Esophagus muscularis mucosa (tissue), 4 donors: ENCODE measurements around the gene PIP5K1B. TPM values are rescaled to one million over a fixed set of nuclear protein-coding genes. Genes with fewer than 3 reads are reported as not detected.

Experiments
- DNase-seq: peaks from one replicate; pipeline ENCODE4 v3.0.0-alpha.2; 2017; ENCODE audit errors: extremely low spot score
- H3K27ac ChIP-seq, 4 donors: fragments of 200-600 bp; sonication (generic); replicated peaks in 1 of 4; 1 replicate in 3 of 4; 2 replicates in 1 of 4; pipeline ENCODE4 v1.5.1; 2016 to 2019; ENCODE audit warnings: mild to moderate bottlenecking in 1 of 4
- H3K27me3 ChIP-seq, 4 donors: fragments of 200-600 bp; sonication (generic); one replicate each; pipeline versions ENCODE4 v1.5.1 to v1.6.0; 2016 to 2019
- H3K36me3 ChIP-seq, 4 donors: fragments of 200-600 bp; sonication (generic); one replicate each; pipeline ENCODE4 v1.5.1; 2016 to 2019
- H3K4me1 ChIP-seq, 4 donors: fragments of 200-600 bp; sonication (generic); one replicate each; pipeline ENCODE4 v1.5.1; 2016 to 2019
- H3K4me3 ChIP-seq, 4 donors: fragments of 200-600 bp; sonication (generic); 1 replicate in 2 of 4; 2 replicates in 2 of 4; pipeline ENCODE4 v1.5.1; 2016 to 2019; ENCODE audit warnings: mild to moderate bottlenecking in 4 of 4, moderate library complexity in 1 of 4
- H3K9me3 ChIP-seq, 4 donors: fragments of 200-600 bp; sonication (generic); 1 replicate in 3 of 4; 2 replicates in 1 of 4; pipeline ENCODE4 v1.5.1; 2016 to 2019
- EP300 ChIP-seq: sonication (generic); formaldehyde crosslinking; IDR thresholded peaks from one replicate; pipeline ENCODE4 v1.6.1; 2017; ENCODE audit warnings: antibody characterized with exemption
- POLR2A ChIP-seq: fragments of 450-650 bp; IDR thresholded peaks from one replicate; pipeline ENCODE4 v1.6.1; 2017; ENCODE audit warnings: antibody characterized with exemption, moderate library complexity, mild to moderate bottlenecking, low read depth
- POLR2AphosphoS5 ChIP-seq, 2 donors: sonication (generic); formaldehyde crosslinking; IDR thresholded peaks; one replicate each; pipeline ENCODE4 v1.6.1; 2017; ENCODE audit warnings: antibody characterized with exemption in 2 of 2
- WGBS: methylation state at CpG from one replicate; pipeline ENCODE4 v1.1.5; 2018; 5-methylcytosine and 5-hydroxymethylcytosine counted together
- intact Hi-C: fragments of 100-400 bp; cut with DNase I; formaldehyde crosslinking; loops from one replicate; pipeline ENCODE4 v1.15.1; 2023
- total RNA-seq, 4 donors: library from RNA; depleted of rRNA; stranded (reverse); fragments of >200 nt; gene quantifications; one replicate each; pipeline versions ENCODE4 v1.1.0 to v1.2.1, GENCODE V29; 2016
- TF ChIP-seq, protein P1 (sequence below), 3 experiments: fragments of 200-600 bp in 2 of 3; fragments of 450-650 bp in 1 of 3; sonication (generic) in 2 of 3; IDR thresholded peaks; one replicate each; pipeline ENCODE4 v1.5.1; 2017 to 2019; ENCODE audit warnings: antibody characterized with exemption in 3 of 3, mild to moderate bottlenecking in 2 of 3, moderate library complexity in 1 of 3

Gene PIP5K1B
- total RNA-seq, 4 donors from 2014 or later: 0.42 to 1.7 (median 1.2) TPM

DNA sequence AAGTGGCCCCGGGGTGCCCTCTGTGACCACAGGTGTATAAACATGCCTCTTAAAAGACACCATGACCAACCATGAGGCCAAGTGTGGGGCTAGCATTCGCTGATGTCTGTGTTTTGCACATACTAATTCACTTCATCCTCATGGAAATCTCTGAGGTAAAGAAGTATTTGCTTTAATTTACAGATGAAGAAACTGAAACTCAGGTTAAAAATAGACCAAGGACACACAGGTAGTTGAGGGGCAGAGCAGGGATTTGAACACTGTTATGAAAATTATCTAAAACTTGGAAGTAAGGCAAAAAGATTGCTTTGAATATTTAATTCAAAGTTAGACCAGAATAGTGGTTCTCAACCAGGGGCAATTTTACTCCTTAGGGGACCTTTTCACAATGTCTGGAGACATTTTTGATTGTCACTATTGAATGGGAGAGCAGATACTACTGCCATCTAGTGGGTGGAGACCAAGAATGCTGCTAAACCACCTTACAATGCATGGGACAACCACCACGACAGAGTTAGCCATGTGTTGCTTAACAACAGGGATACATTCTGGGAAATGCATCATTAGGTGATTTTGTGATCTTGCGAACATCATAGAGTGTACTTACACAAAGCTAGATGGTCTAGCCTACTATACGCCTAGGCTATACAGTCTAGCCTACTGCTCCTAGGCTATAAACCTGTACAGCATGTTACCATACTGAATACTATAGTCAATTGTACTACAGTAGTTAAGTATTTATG is 322.5 kb downstream of the PIP5K1B start:
- DNase-seq: no peak
- Histone ChIP-seq H3K9me3 (no peaks in the 10 kb centered on the region), H3K27me3 (peaks cover 0 to 4% (median 0%) of the 10 kb centered on the region in 4 donors), H3K4me3 (no peak overlapping the region), H3K27ac (no peak overlapping the region), H3K36me3 (no peaks in the 10 kb centered on the region), H3K4me1 (no peaks in the 10 kb centered on the region)
- no peak for TF ChIP-seq POLR2AphosphoS5 (IDR thresholded peaks at IDR 0.05)
- no peak for TF ChIP-seq EP300
- TF ChIP-seq, protein P1, sequence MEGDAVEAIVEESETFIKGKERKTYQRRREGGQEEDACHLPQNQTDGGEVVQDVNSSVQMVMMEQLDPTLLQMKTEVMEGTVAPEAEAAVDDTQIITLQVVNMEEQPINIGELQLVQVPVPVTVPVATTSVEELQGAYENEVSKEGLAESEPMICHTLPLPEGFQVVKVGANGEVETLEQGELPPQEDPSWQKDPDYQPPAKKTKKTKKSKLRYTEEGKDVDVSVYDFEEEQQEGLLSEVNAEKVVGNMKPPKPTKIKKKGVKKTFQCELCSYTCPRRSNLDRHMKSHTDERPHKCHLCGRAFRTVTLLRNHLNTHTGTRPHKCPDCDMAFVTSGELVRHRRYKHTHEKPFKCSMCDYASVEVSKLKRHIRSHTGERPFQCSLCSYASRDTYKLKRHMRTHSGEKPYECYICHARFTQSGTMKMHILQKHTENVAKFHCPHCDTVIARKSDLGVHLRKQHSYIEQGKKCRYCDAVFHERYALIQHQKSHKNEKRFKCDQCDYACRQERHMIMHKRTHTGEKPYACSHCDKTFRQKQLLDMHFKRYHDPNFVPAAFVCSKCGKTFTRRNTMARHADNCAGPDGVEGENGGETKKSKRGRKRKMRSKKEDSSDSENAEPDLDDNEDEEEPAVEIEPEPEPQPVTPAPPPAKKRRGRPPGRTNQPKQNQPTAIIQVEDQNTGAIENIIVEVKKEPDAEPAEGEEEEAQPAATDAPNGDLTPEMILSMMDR (IDR thresholded peaks at IDR 0.05): peak; percentile 56 to 78 (median 61)
- 52% methylated on average over 5 of the region's 5 CpGs for WGBS
- intact Hi-C loops: no loop called here

DNA sequence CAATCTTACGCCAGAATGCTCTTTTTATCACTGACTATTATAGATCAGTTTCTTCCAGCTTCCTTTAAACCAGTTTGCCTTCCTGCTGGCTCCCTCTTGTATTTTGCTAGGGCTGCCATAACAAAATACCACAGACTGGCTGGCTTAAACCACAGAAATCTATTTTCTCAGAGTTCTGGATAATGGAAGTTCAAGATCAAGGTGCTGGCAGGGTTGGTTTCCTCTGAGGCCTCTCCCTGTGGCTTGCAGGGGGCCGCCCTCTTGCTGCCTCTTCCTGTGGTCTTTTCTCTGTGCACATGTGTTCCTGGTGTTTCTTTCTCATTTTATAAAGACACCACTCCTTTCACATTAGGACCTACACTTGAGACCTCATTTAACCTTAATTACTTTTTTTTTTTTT is 323.7 kb downstream of the PIP5K1B start:
- Histone ChIP-seq H3K9me3 (no peaks in the 10 kb centered on the region), H3K4me1 (no peaks in the 10 kb centered on the region), H3K27me3 (peaks cover 0 to 4% (median 0%) of the 10 kb centered on the region in 4 donors), H3K27ac (no peak overlapping the region), H3K36me3 (no peaks in the 10 kb centered on the region), H3K4me3 (no peak overlapping the region)
- TF ChIP-seq POLR2A: no peak
- TF ChIP-seq, protein P1 (IDR thresholded peaks at IDR 0.05): no peak
- TF ChIP-seq EP300: no peak
- no peak for TF ChIP-seq POLR2AphosphoS5 (IDR thresholded peaks at IDR 0.05)
- intact Hi-C loops: no loop called here
- no peak for DNase-seq
- WGBS: 86% methylated on average over 2 of the region's 2 CpGs

DNA sequence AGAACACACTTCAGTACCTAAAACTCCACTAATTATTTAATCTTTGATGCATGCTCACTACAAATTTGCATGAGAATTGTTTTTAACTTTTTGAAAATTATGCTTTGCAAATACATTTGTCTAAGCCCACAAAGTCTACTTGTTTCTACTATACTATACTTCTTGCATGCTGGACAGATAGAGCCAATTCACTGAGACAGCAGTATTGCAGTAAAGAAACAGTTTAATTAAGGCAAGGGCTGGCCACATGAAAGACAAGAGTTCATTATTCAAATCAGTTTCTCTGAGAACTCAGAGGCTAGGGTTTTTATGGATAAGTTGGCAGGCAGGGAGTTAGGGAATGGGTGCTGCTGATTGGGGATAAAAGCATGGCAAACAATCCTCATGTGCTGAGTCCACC is 324.5 kb downstream of the PIP5K1B start:
- Histone ChIP-seq H3K4me1 (no peaks in the 10 kb centered on the region), H3K27ac (no peak overlapping the region), H3K36me3 (no peaks in the 10 kb centered on the region), H3K27me3 (peaks cover 0 to 4% (median 0%) of the 10 kb centered on the region in 4 donors), H3K9me3 (no peaks in the 10 kb centered on the region), H3K4me3 (no peak overlapping the region)
- TF ChIP-seq, protein P1 (IDR thresholded peaks at IDR 0.05): no peak
- TF ChIP-seq POLR2A (no peak), EP300 (no peak), POLR2AphosphoS5 (IDR thresholded peaks at IDR 0.05) (no peak)
- intact Hi-C loops: no loop called here
- no peak for DNase-seq

DNA sequence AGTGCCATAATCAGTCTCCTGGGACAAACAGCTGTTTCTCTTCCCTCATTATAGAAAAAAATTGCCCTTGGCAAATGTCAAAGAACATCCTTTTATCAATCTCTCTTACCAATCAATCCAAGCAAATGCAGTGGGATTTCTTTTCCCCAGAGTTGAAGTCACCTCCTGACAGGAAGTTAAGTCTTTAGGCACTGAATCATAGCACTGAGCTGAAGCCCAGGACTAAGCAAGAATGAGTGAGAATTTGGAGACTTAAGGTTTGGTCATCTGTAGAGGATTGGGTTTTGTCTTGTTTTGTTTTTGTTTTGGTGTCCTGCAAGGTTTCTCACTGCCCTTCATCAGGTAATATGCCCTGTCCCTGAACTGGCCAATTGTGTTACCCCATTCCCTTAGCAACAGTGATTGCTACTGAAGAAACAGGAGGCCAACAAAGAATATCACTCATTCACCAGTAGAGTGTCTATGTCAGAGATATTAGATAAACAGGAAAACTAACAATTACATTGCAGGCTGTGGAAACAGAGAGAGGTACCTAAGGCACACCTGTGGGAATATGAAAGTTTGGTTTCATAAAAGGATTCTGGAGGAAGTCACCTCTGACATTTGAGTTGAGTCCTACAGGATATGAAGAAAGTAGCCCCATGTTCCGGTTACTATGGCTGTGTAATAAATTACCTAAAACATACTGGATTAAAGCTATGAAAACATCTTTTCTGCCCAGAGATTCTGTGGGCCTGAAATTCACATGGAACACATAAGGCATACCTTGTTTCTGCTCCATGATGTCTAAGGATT is 326.0 kb downstream of the PIP5K1B start:
- no peak overlapping the region for H3K4me3 ChIP-seq
- 71% methylated on average over 1 of the region's 1 CpG for WGBS
- TF ChIP-seq POLR2A: no peak
- TF ChIP-seq, protein P1 (IDR thresholded peaks at IDR 0.05): no peak
- no peak for TF ChIP-seq POLR2AphosphoS5 (IDR thresholded peaks at IDR 0.05)
- TF ChIP-seq EP300: no peak
- no peaks in the 10 kb centered on the region for H3K36me3 ChIP-seq
- intact Hi-C loops: no loop called here
- peaks cover 3 to 6% (median 5%) of the 10 kb centered on the region in 4 donors for H3K4me1 ChIP-seq
- DNase-seq: no peak
- no peak overlapping the region for H3K27ac ChIP-seq
- no peaks in the 10 kb centered on the region for H3K9me3 ChIP-seq
- no peaks in the 10 kb centered on the region for H3K27me3 ChIP-seq
